Measurements from ENCODE around the gene RANBP3. TPM values are rescaled to one million over a fixed set of nuclear protein-coding genes. Genes with fewer than 3 reads are reported as not detected.

RANBP3 gene
- total RNA-seq, 1 experiment from 2014 or later: 62.4 TPM

GRCh38 chr19:5967571-5967970, 10.4 kb downstream of the RANBP3 start:
- DNase-seq (ENCODE audit: low read depth, low spot score) (no peak), ATAC-seq (no peak)
- peaks cover 3 to 7% of the 10 kb centered on the region in 2 experiments; a peak in 2 of 4 replicates for H3K36me3 ChIP-seq (ENCODE audit: control insufficient read depth in 1 of 2, insufficient read depth in 2 of 2, low read length in 2 of 2)
- 0 out of 2 replicates have a peak overlapping the region, but pooled peaks have one; percentile 13 for H3K4me2 ChIP-seq (ENCODE audit: low read length)
- ChIA-PET RAD21 (ENCODE audit: low non-redundant PET in 1 of 2, low total read pairs in 2 of 2, uncharacterized antibody in 2 of 2, unreplicated experiment in 2 of 2) (interaction anchor here in 1 of 2 experiments (1.0 kb wide), 1 partner anchor 55 kb away, joined by 3 read pairs; no protein-coding TSS in a partner anchor), CTCF (interaction anchor here (0.6 to 2.1 kb wide), 15 partner anchors 8 to 163 kb away, joined by 3 to 21 read pairs (median 6); partner anchors contain the start of genes NDUFA11 and RANBP3), POLR2A (interaction anchor here (1.1 kb wide), 1 partner anchor 10 kb away, joined by 3 read pairs; the partner anchor contains the start of gene RANBP3)
- BruUV-seq (replicated peaks): no TSS peak
- H3K79me2 ChIP-seq (ENCODE audit: insufficient read depth, low read length): peaks cover 100% of the 10 kb centered on the region
- H3K4me3 ChIP-seq (replicated peaks in 1 of 2; ENCODE audit: low read depth in 1 of 2, low read length in 2 of 2): no peak overlapping the region
- no peak overlapping the region for H2AFZ ChIP-seq (ENCODE audit: low read depth, low read length, poor library complexity, severe bottlenecking)
- TF ChIP-seq EZH2phosphoT487 (IDR thresholded peaks at IDR 0.05; ENCODE audit: borderline replicate concordance) (no peak), ELF1 (IDR thresholded peaks at IDR 0.05; ENCODE audit: borderline replicate concordance, low read depth) (no peak), JUND (IDR thresholded peaks at IDR 0.05) (no peak), FOSL1 (IDR thresholded peaks at IDR 0.05; ENCODE audit: low read depth) (no peak), REST (IDR thresholded peaks at IDR 0.05; ENCODE audit: low read depth) (no peak), POLR2AphosphoS5 (IDR thresholded peaks at IDR 0.05; ENCODE audit: low read depth, low read length) (no peak)
- H3K4me1 ChIP-seq (ENCODE audit: control insufficient read depth in 1 of 2, insufficient read depth in 2 of 2, low read length in 2 of 2): peaks cover 0 to 12% of the 10 kb centered on the region in 2 experiments; a peak in 2 of 4 replicates
- H3K9me2 ChIP-seq (ENCODE audit: insufficient read depth): no peaks in the 10 kb centered on the region
- no peak overlapping the region; the same call in 1 of the 2 replicates for H3K27ac ChIP-seq (ENCODE audit: low read depth, low read length)
- peaks cover 5% of the 10 kb centered on the region; the same call in 1 of the 2 replicates for H4K20me1 ChIP-seq (ENCODE audit: insufficient read depth)
- H3K9ac ChIP-seq (ENCODE audit: low read length): no peak overlapping the region
- H3K9me3 ChIP-seq (ENCODE audit: control insufficient read depth in 1 of 2, insufficient read depth in 1 of 2, low read depth in 1 of 2, low read length in 2 of 2): no peaks in the 10 kb centered on the region
- intact Hi-C loops (cut with micrococcal nuclease): loop anchor here (5.0 kb wide), 1 partner anchor 155 kb away; no protein-coding TSS in a partner anchor
- H3K27me3 ChIP-seq (ENCODE audit: insufficient read depth, low read length): no peaks in the 10 kb centered on the region

Data from HCT116 (cell line).